GM10847 (cell line): ENCODE data around the gene PRR33.

Experiments used
- POLR2A ChIP-seq: IDR thresholded peaks from 2 replicates; pipeline ENCODE4 v1.6.1; 2011; ENCODE audit not compliant: insufficient read length; ENCODE audit errors: extremely low read depth

Gene PRR33

GRCh38 chr11:1912289-1912878 is 20.7 kb upstream of the PRR33 start:
- TF ChIP-seq POLR2A, result no peak

- TF ChIP-seq POLR2A, result no peak
Observed at GRCh38 chr11:1909524-1909923, 17.8 kb upstream of the PRR33 start.

GRCh38 chr11:1908618-1909017 is 16.9 kb upstream of the PRR33 start:
- TF ChIP-seq POLR2A, result no peak

- no peak for TF ChIP-seq POLR2A
Observed at GRCh38 chr11:1906611-1907423, 15.1 kb upstream of the PRR33 start.

GRCh38 chr11:1906181-1906580 is 14.5 kb upstream of the PRR33 start:
- TF ChIP-seq POLR2A, result no peak

GRCh38 chr11:1899686-1900085 is 8.0 kb upstream of the PRR33 start:
- no peak for TF ChIP-seq POLR2A

- no peak for TF ChIP-seq POLR2A
Observed at GRCh38 chr11:1899090-1899489, 7.4 kb upstream of the PRR33 start.

GRCh38 chr11:1896923-1897322 is 5.2 kb upstream of the PRR33 start:
- TF ChIP-seq POLR2A, result no peak

GRCh38 chr11:1896468-1896867 is 4.8 kb upstream of the PRR33 start:
- no peak for TF ChIP-seq POLR2A

- TF ChIP-seq POLR2A, result no peak
Observed at GRCh38 chr11:1894759-1895158, 3.1 kb upstream of the PRR33 start.

GRCh38 chr11:1893581-1894359 is 2.1 kb upstream of the PRR33 start:
- TF ChIP-seq POLR2A, result no peak

- no peak for TF ChIP-seq POLR2A
Observed at GRCh38 chr11:1892558-1892957, 863 bp upstream of the PRR33 start.

- no peak for TF ChIP-seq POLR2A
Observed at GRCh38 chr11:1892116-1892515, 421 bp upstream of the PRR33 start.

GRCh38 chr11:1890856-1891830 is 552 bp downstream of the PRR33 start:
- no peak for TF ChIP-seq POLR2A
